Neuronal stem cell (in vitro differentiated cells): ENCODE measurements around the gene GCNT2.
"Not testable (repeated sequence)": the region's sequence is repeated elsewhere in the genome, so short reads cannot be mapped to it uniquely, and the experiment has no call there.

Experiments
- DNase-seq: peaks from one replicate; pipeline ENCODE4 v3.0.0-alpha.2; 2013; ENCODE audit warnings: low spot score
- H2AFZ ChIP-seq: one replicate; pipeline ENCODE4 v1.6.1; 2013; ENCODE audit warnings: mild to moderate bottlenecking, low read length, inconsistent platforms
- H2AK5ac ChIP-seq: 2 replicates; pipeline ENCODE4 v1.6.1; 2013; ENCODE audit warnings: low read depth, mild to moderate bottlenecking, inconsistent platforms, low read length, moderate library complexity, mixed read lengths
- H2BK120ac ChIP-seq: 2 replicates; pipeline ENCODE4 v1.6.1; 2013; ENCODE audit warnings: low read depth, mild to moderate bottlenecking, inconsistent platforms, low read length, moderate library complexity, mixed read lengths
- H2BK12ac ChIP-seq: one replicate; pipeline ENCODE4 v1.6.1; 2013; ENCODE audit warnings: low read length, inconsistent platforms
- H2BK15ac ChIP-seq: 2 replicates; pipeline ENCODE4 v1.6.1; 2013; ENCODE audit warnings: mild to moderate bottlenecking, low read length, inconsistent platforms, mixed read lengths
- H2BK5ac ChIP-seq: one replicate; pipeline ENCODE4 v1.6.1; 2013; ENCODE audit warnings: inconsistent platforms, mild to moderate bottlenecking, low read length, moderate library complexity
- H3K14ac ChIP-seq: one replicate; pipeline ENCODE4 v1.6.1; 2013; ENCODE audit warnings: low read length, inconsistent platforms
- H3K18ac ChIP-seq: 2 replicates; pipeline ENCODE4 v1.6.1; 2013; ENCODE audit warnings: low read length, inconsistent platforms
- H3K23ac ChIP-seq: 2 replicates; pipeline ENCODE4 v1.6.1; 2013; ENCODE audit warnings: low read depth, mild to moderate bottlenecking, mixed read lengths, low read length, inconsistent platforms; ENCODE audit not compliant: poor library complexity
- H3K27ac ChIP-seq: replicated peaks from 3 replicates; pipeline ENCODE4 v1.5.1; 2013; ENCODE audit warnings: low read length, inconsistent platforms
- H3K27me3 ChIP-seq, 3 experiments: 2 replicates each; pipeline ENCODE4 v1.6.1; 2013; ENCODE audit warnings: low read length in 3 of 3, mild to moderate bottlenecking in 2 of 3, inconsistent platforms in 1 of 3, low read depth in 1 of 3, mixed read lengths in 1 of 3, moderate library complexity in 1 of 3; ENCODE audit not compliant: control insufficient read depth in 3 of 3, insufficient read depth in 3 of 3
- H3K36me3 ChIP-seq, 2 donors: replicated peaks in 1 of 2; 2 replicates each; pipeline ENCODE4 v1.6.1; 2013; ENCODE audit warnings: low read length in 2 of 2; ENCODE audit not compliant: control insufficient read depth in 2 of 2, insufficient read depth in 2 of 2
- H3K4ac ChIP-seq: 2 replicates; pipeline ENCODE4 v1.6.1; 2013; ENCODE audit warnings: inconsistent platforms, mild to moderate bottlenecking, low read length, moderate library complexity
- H3K4me1 ChIP-seq, 2 donors: 1 replicate in 1 of 2; 2 replicates in 1 of 2; pipeline ENCODE4 v1.6.1; 2013; ENCODE audit warnings: low read length in 2 of 2, low read depth in 1 of 2; ENCODE audit not compliant: control insufficient read depth in 2 of 2, insufficient read depth in 1 of 2
- H3K4me2 ChIP-seq: one replicate; pipeline ENCODE4 v1.6.1; 2013; ENCODE audit warnings: mild to moderate bottlenecking, low read length, inconsistent platforms; ENCODE audit not compliant: insufficient read depth, poor library complexity, severe bottlenecking
- H3K4me3 ChIP-seq, 2 donors: 2 replicates each; pipeline ENCODE4 v1.5.1; 2013; ENCODE audit warnings: low read length in 2 of 2, mild to moderate bottlenecking in 2 of 2, inconsistent platforms in 1 of 2, moderate library complexity in 1 of 2
- H3K79me1 ChIP-seq: one replicate; pipeline ENCODE4 v1.6.1; 2013; ENCODE audit warnings: low read depth, mild to moderate bottlenecking, inconsistent platforms, low read length, moderate library complexity
- H3K9ac ChIP-seq: one replicate; pipeline ENCODE4 v1.6.1; 2013; ENCODE audit warnings: mild to moderate bottlenecking, low read depth, low read length, inconsistent platforms; ENCODE audit not compliant: poor library complexity
- H3K9me3 ChIP-seq, 2 donors: replicated peaks in 1 of 2; 2 replicates each; pipeline versions ENCODE3 to v1.6.1; 2013; ENCODE audit warnings: low read length in 2 of 2, mild to moderate bottlenecking in 2 of 2, inconsistent platforms in 1 of 2, low read depth in 1 of 2, mixed read lengths in 1 of 2, moderate library complexity in 1 of 2; ENCODE audit not compliant: control insufficient read depth in 2 of 2, insufficient read depth in 1 of 2
- H4K8ac ChIP-seq: one replicate; pipeline ENCODE4 v1.6.1; 2013; ENCODE audit warnings: low read depth, mild to moderate bottlenecking, inconsistent platforms, low read length, moderate library complexity
- H4K91ac ChIP-seq: one replicate; pipeline ENCODE4 v1.6.1; 2013; ENCODE audit warnings: low read length, low read depth, mild to moderate bottlenecking, inconsistent platforms; ENCODE audit not compliant: poor library complexity
- WGBS, 2 donors: extraction: QIAGEN DNeasy Blood & Tissue Kit; methylation state at CpG; one replicate each; pipeline ENCODE4 v1.1.7; 2013; ENCODE audit warnings: missing lambda C conversion rate in 2 of 2, mixed read lengths in 1 of 2; ENCODE audit not compliant: insufficient read length in 2 of 2, insufficient replicate concordance in 1 of 2; ENCODE audit errors: extremely low coverage in 2 of 2; 5-methylcytosine and 5-hydroxymethylcytosine counted together

GCNT2 gene

DNA sequence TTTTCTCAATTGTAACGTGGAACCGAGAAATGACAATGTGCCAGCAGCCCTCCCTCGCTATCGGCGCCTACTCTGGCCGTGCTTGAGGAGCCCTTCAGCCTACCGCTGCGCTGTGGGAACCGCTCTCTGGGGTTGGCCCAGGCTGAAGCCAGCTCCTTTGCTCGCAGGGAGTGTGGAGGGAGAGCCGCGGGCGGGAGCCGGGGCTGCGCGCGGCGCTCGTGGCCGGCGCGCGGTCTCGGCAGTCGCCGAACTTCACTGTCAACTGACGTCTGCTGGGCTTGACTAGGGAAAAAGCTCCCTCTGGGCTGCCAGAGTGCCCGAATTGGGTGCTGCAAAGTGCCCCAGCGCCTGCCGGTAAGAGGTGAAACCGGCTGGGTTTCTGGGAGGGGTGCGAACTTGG lies 29.7 kb upstream of the GCNT2 start:
- Histone ChIP-seq H4K8ac (no peak overlapping the region), H3K23ac (no peak overlapping the region), H3K9me3 (no peaks in the 10 kb centered on the region), H3K4me2 (no peak overlapping the region), H4K91ac (no peak overlapping the region), H3K4me3 (no peak overlapping the region), H3K36me3 (no peaks in the 10 kb centered on the region), H3K4ac (no peak overlapping the region), H3K14ac (no peak overlapping the region), H3K79me1 (no peaks in the 10 kb centered on the region), H2BK120ac (no peak overlapping the region), H2BK12ac (no peak overlapping the region), H2AK5ac (no peak overlapping the region), H3K27me3 (peaks cover 0 to 27% (median 0%) of the 10 kb centered on the region in 3 experiments), H3K18ac (no peak overlapping the region), H3K4me1 (no peaks in the 10 kb centered on the region), H3K27ac (no peak overlapping the region), H2BK5ac (no peak overlapping the region), H3K9ac (no peak overlapping the region), H2AFZ (no peak overlapping the region), H2BK15ac (no peak overlapping the region)
- no peak for DNase-seq
- no CpG with 5 or more reads among the region's 32 CpGs for WGBS, 2 donors

- not testable (repeated sequence) for H3K4me1 ChIP-seq, H3K4me2 ChIP-seq, H3K79me1 ChIP-seq, H4K8ac ChIP-seq, H3K23ac ChIP-seq, H3K14ac ChIP-seq, H3K27ac ChIP-seq, H2AFZ ChIP-seq, H2BK15ac ChIP-seq, H2BK12ac ChIP-seq, DNase-seq, H2BK5ac ChIP-seq, H2BK120ac ChIP-seq, H2AK5ac ChIP-seq, H3K36me3 ChIP-seq, H4K91ac ChIP-seq, H3K4ac ChIP-seq, H3K18ac ChIP-seq, H3K4me3 ChIP-seq, H3K9ac ChIP-seq, H3K9me3 ChIP-seq
- peaks cover 0 to 27% (median 0%) of the 10 kb centered on the region in 3 experiments for H3K27me3 ChIP-seq
- WGBS, 2 donors, result no CpG with 5 or more reads among the region's 3 CpGs
Observed at GRCh38 chr6:10491905-10492304, 29.2 kb upstream of the GCNT2 start.

DNA sequence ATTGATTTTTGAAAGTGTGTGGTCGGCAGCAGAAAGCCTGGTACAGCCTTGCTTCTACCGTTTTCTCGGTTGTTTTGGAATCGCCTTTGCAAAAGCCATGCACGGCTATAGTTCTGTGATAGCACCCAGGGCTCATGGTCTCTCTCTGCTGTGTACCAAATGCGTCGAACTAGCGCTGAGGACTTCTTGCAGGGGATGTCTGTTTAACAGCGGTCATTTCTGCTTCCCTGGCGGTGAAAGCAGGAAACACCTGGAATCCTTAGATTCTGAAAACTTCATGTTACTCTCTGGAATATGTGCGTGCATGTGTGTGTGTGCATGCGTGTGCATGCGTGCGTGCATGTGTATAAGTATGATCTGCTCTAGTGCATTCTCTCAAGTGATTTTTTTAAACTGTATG lies 26.1 kb upstream of the GCNT2 start:
- Histone ChIP-seq H3K4me1 (no peaks in the 10 kb centered on the region), H2BK12ac (no peak overlapping the region), H3K27ac (no peak overlapping the region), H2AFZ (no peak overlapping the region), H4K91ac (no peak overlapping the region), H3K27me3 (peaks cover 0 to 9% (median 0%) of the 10 kb centered on the region in 3 experiments), H3K23ac (no peak overlapping the region), H3K18ac (no peak overlapping the region), H3K9ac (no peak overlapping the region), H2BK5ac (no peak overlapping the region), H2BK15ac (no peak overlapping the region), H3K4me3 (no peak overlapping the region), H4K8ac (no peak overlapping the region), H3K4me2 (no peak overlapping the region), H2BK120ac (no peak overlapping the region), H3K9me3 (no peaks in the 10 kb centered on the region), H3K14ac (no peak overlapping the region), H3K36me3 (no peaks in the 10 kb centered on the region), H3K4ac (no peak overlapping the region), H3K79me1 (no peaks in the 10 kb centered on the region), H2AK5ac (no peak overlapping the region)
- WGBS, 2 donors, result no CpG with 5 or more reads among the region's 14 CpGs
- no peak for DNase-seq

GRCh38 chr6:10505529-10505928 lies 15.6 kb upstream of the GCNT2 start:
- Histone ChIP-seq H3K79me1 (no peaks in the 10 kb centered on the region), H4K91ac (no peak overlapping the region), H3K4me3 (no peak overlapping the region), H3K27ac (no peak overlapping the region), H3K4me2 (no peak overlapping the region), H3K18ac (no peak overlapping the region), H2BK5ac (no peak overlapping the region), H3K27me3 (no peaks in the 10 kb centered on the region), H3K14ac (no peak overlapping the region), H3K9ac (no peak overlapping the region), H3K4ac (no peak overlapping the region), H2BK12ac (no peak overlapping the region), H2BK120ac (no peak overlapping the region), H3K4me1 (peaks cover 2 to 3% of the 10 kb centered on the region in 2 donors), H2AK5ac (no peak overlapping the region), H2BK15ac (no peak overlapping the region), H3K9me3 (no peaks in the 10 kb centered on the region), H3K36me3 (no peaks in the 10 kb centered on the region), H4K8ac (no peak overlapping the region), H3K23ac (no peak overlapping the region), H2AFZ (peak overlapping the region; percentile 25)
- DNase-seq, result no peak
- no CpG with 5 or more reads among the region's 6 CpGs for WGBS, 2 donors
